GM23338 (cell line): ENCODE measurements around the gene VEPH1. TPM values are rescaled to one million over a fixed set of nuclear protein-coding genes. Genes with fewer than 3 reads are reported as not detected.

ENCODE experiments used
- ATAC-seq: fragments of 200-7000 bp; cut with Tn5 transposase; 3 replicates; pipeline ENCODE4 v1.9.1; 2020
- DNase-seq: peaks from one replicate; pipeline ENCODE4 v3.0.0-alpha.2; 2015; ENCODE audit warnings: low spot score
- H2AFZ ChIP-seq: fragments of 200-600 bp; sonication (generic); 2 replicates; pipeline ENCODE4 v1.8.0; 2016; ENCODE audit warnings: antibody characterized with exemption, mild to moderate bottlenecking, moderate library complexity
- H3F3A ChIP-seq: fragments of 200-600 bp; sonication (generic); replicated peaks from 2 replicates; pipeline ENCODE4 v1.8.0; 2017; ENCODE audit warnings: antibody characterized with exemption, mixed run types, low read depth
- H3K27ac ChIP-seq: fragments of 200-600 bp; sonication (generic); 2 replicates; pipeline ENCODE4 v1.6.1; 2016; ENCODE audit warnings: low read depth
- H3K27me3 ChIP-seq: fragments of 200-600 bp; sonication (generic); 2 replicates; pipeline ENCODE4 v1.8.0; 2016; ENCODE audit warnings: mild to moderate bottlenecking, mixed run types, moderate library complexity; ENCODE audit not compliant: insufficient read depth
- H3K36me3 ChIP-seq: fragments of 200-600 bp; sonication (generic); 2 replicates; pipeline ENCODE4 v1.8.0; 2016; ENCODE audit warnings: mild to moderate bottlenecking; ENCODE audit not compliant: insufficient read depth
- H3K4me1 ChIP-seq: fragments of 200-600 bp; sonication (generic); 2 replicates; pipeline ENCODE4 v1.8.0; 2016; ENCODE audit warnings: mild to moderate bottlenecking, moderate library complexity; ENCODE audit not compliant: insufficient read depth
- H3K4me2 ChIP-seq: fragments of 200-600 bp; sonication (generic); 2 replicates; pipeline ENCODE4 v1.7.1; 2017; ENCODE audit warnings: mixed run types
- H3K4me3 ChIP-seq: fragments of 200-600 bp; sonication (generic); 2 replicates; pipeline ENCODE4 v1.6.1; 2016; ENCODE audit warnings: mixed run types
- H3K79me2 ChIP-seq: fragments of 200-600 bp; sonication (generic); replicated peaks from 2 replicates; pipeline ENCODE4 v1.8.0; 2017; ENCODE audit warnings: mild to moderate bottlenecking; ENCODE audit not compliant: insufficient read depth
- H3K9me2 ChIP-seq: fragments of 200-600 bp; sonication (generic); 2 replicates; pipeline ENCODE4 v1.8.0; 2017; ENCODE audit not compliant: insufficient read depth
- H4K20me1 ChIP-seq: fragments of 200-600 bp; sonication (generic); replicated peaks from 2 replicates; pipeline ENCODE4 v1.8.0; 2017; ENCODE audit warnings: mild to moderate bottlenecking; ENCODE audit not compliant: insufficient read depth
- H3K27ac Mint-ChIP-seq: 2 replicates; pipeline ENCODE4 v1.8.0; 2020; ENCODE audit warnings: inconsistent platforms, mild to moderate bottlenecking, moderate library complexity, mixed read lengths
- H3K27me3 Mint-ChIP-seq: 3 replicates; pipeline ENCODE4 v1.8.0; 2022; ENCODE audit warnings: low read depth, mild to moderate bottlenecking, moderate library complexity, mixed read lengths, inconsistent platforms; ENCODE audit not compliant: insufficient read depth, poor library complexity
- H3K36me3 Mint-ChIP-seq: 3 replicates; pipeline ENCODE4 v1.8.0; 2021; ENCODE audit warnings: low read depth, mild to moderate bottlenecking, inconsistent platforms, moderate library complexity, mixed read lengths
- H3K4me1 Mint-ChIP-seq: 3 replicates; pipeline ENCODE4 v1.8.0; 2020; ENCODE audit warnings: mild to moderate bottlenecking, inconsistent platforms, mixed read lengths
- H3K4me3 Mint-ChIP-seq: 3 replicates; pipeline ENCODE4 v1.8.0; 2021; ENCODE audit warnings: moderate library complexity, mild to moderate bottlenecking, inconsistent platforms, mixed read lengths
- H3K9me3 Mint-ChIP-seq: 3 replicates; pipeline ENCODE4 v1.8.0; 2020; ENCODE audit warnings: moderate library complexity, mild to moderate bottlenecking, inconsistent platforms, mixed read lengths
- EZH2phosphoT487 ChIP-seq: fragments of 200-600 bp; sonication (generic); IDR thresholded peaks from one replicate; pipeline ENCODE4 v1.8.1; 2018; ENCODE audit warnings: antibody characterized with exemption; ENCODE audit not compliant: unreplicated experiment
- ZNF462 ChIP-seq: fragments of 250-450 bp; sonication (Bioruptor Pico); IDR thresholded peaks from 2 replicates; pipeline ENCODE4 v1.5.0; 2020; ENCODE audit warnings: mild to moderate bottlenecking, moderate library complexity
- polyA plus RNA-seq: library from polyadenylated mRNA; unstranded; fragments of >200 nt; fragmentation: Nextera tagmentation; extraction: Ambion mirVana; gene quantifications from 2 replicates; pipeline ENCODE4 v1.2.1, GENCODE V29; 2016
- total RNA-seq: library from RNA; depleted of rRNA; stranded (reverse); fragments of >200 nt; shearing (Covaris generic); gene quantifications from 2 replicates; pipeline ENCODE4 v1.2.3, GENCODE V29; 2014
- TF ChIP-seq, protein P1 (sequence below): IDR thresholded peaks from one replicate; pipeline ENCODE4 v1.6.1; 2018; ENCODE audit warnings: antibody characterized with exemption; ENCODE audit not compliant: unreplicated experiment
- TF ChIP-seq, protein P2 (sequence below), 2 experiments: fragments of 200-600 bp in 1 of 2; sonication (generic) in 1 of 2; conservative IDR thresholded peaks; 2 replicates each; pipeline versions ENCODE4 v1.5.1 to v1.6.1; 2016 to 2017; ENCODE audit warnings: antibody characterized with exemption in 2 of 2, low read depth in 2 of 2, mild to moderate bottlenecking in 2 of 2, moderate library complexity in 1 of 2

The VEPH1 gene
- total and polyA plus RNA-seq, 2 experiments from 2014 or later, result 15.4 to 33.8 TPM

DNA sequence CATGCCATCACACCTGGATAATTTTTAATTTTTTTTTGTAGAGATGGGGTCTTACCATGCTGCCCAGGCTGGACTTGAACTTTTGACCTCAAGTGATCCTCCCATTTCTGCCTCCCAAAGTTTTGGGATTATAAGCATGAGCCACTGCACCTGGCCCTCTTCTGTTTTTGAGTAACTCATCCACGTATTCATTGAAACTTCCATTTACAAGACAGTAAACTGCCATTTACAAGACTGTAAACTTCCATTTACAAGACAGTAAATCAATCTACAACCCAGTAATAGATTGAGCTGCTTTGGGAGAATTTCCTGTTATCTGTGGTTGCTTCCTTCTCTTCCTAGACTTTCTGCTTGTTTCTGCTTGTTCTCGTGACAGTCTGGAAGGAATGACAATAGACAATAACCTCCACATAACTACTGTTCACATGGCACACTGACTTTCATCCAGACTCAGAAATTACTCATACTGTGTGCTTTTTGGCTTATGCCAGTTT, 228.5 kb downstream of the VEPH1 start (continued):
- no peak for TF ChIP-seq EZH2phosphoT487
- TF ChIP-seq, protein P1, sequence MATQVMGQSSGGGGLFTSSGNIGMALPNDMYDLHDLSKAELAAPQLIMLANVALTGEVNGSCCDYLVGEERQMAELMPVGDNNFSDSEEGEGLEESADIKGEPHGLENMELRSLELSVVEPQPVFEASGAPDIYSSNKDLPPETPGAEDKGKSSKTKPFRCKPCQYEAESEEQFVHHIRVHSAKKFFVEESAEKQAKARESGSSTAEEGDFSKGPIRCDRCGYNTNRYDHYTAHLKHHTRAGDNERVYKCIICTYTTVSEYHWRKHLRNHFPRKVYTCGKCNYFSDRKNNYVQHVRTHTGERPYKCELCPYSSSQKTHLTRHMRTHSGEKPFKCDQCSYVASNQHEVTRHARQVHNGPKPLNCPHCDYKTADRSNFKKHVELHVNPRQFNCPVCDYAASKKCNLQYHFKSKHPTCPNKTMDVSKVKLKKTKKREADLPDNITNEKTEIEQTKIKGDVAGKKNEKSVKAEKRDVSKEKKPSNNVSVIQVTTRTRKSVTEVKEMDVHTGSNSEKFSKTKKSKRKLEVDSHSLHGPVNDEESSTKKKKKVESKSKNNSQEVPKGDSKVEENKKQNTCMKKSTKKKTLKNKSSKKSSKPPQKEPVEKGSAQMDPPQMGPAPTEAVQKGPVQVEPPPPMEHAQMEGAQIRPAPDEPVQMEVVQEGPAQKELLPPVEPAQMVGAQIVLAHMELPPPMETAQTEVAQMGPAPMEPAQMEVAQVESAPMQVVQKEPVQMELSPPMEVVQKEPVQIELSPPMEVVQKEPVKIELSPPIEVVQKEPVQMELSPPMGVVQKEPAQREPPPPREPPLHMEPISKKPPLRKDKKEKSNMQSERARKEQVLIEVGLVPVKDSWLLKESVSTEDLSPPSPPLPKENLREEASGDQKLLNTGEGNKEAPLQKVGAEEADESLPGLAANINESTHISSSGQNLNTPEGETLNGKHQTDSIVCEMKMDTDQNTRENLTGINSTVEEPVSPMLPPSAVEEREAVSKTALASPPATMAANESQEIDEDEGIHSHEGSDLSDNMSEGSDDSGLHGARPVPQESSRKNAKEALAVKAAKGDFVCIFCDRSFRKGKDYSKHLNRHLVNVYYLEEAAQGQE, result no peak

DNA sequence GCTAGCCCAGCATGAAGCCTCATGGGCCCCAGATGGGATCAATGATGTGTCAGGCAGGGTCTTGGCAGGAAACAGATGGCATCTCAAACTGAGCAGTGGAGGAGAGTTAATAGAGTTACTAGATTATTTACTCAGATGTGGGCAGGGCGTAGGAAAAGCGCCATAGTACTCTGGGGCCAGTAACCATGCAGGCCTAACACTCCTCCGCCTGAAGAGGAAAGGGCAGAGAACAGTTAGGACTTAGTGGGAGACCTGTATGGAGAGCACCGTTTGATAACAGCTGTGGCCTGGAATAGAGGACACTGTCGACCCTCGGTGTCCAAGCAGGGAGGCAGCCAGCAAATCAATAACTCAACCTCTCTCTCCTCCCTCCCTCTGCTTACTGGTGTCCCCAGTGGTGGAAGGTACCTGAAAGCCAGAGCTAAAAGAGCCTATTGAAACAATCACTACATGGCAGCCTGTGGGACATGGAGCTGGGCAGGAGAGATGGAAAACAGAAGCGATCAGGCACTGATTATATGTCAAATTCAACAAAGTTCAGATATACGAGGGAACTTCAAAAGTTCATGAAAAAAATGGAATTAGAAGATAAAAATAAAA, 231.8 kb downstream of the VEPH1 start:
- no peak overlapping the region for H3K27ac Mint-ChIP-seq
- no peak overlapping the region for H3K4me3 Mint-ChIP-seq
- Histone ChIP-seq H3K4me1 (peaks cover 13% of the 10 kb centered on the region; the same call in 1 of the 2 replicates), H3K4me2 (no peak overlapping the region), H3K27me3 (no peaks in the 10 kb centered on the region), H3K4me3 (no peak overlapping the region), H4K20me1 (no peaks in the 10 kb centered on the region), H3K9me2 (peaks cover 4% of the 10 kb centered on the region; the same call in 1 of the 2 replicates), H3K79me2 (no peaks in the 10 kb centered on the region), H3K36me3 (no peaks in the 10 kb centered on the region), H3F3A (no peaks in the 10 kb centered on the region), H3K27ac (no peak overlapping the region), H2AFZ (no peak overlapping the region)
- H3K9me3 Mint-ChIP-seq, result no peaks in the 10 kb centered on the region
- H3K27me3 Mint-ChIP-seq, result no peaks in the 10 kb centered on the region
- DNase-seq, result no peak
- peaks cover 26% of the 10 kb centered on the region for H3K4me1 Mint-ChIP-seq
- TF ChIP-seq, protein P2, sequence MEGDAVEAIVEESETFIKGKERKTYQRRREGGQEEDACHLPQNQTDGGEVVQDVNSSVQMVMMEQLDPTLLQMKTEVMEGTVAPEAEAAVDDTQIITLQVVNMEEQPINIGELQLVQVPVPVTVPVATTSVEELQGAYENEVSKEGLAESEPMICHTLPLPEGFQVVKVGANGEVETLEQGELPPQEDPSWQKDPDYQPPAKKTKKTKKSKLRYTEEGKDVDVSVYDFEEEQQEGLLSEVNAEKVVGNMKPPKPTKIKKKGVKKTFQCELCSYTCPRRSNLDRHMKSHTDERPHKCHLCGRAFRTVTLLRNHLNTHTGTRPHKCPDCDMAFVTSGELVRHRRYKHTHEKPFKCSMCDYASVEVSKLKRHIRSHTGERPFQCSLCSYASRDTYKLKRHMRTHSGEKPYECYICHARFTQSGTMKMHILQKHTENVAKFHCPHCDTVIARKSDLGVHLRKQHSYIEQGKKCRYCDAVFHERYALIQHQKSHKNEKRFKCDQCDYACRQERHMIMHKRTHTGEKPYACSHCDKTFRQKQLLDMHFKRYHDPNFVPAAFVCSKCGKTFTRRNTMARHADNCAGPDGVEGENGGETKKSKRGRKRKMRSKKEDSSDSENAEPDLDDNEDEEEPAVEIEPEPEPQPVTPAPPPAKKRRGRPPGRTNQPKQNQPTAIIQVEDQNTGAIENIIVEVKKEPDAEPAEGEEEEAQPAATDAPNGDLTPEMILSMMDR (conservative IDR thresholded peaks at IDR 0.05; ENCODE audit: low read depth in 2 of 2), result 0 out of 4 replicates have a peak, but pooled peaks of 1 of the 2 experiments have one; percentile 16
- TF ChIP-seq ZNF462, result no peak
- ATAC-seq, result no peak; the same call in 2 of the 3 replicates
- peaks cover 2% of the 10 kb centered on the region; the same call in 1 of the 3 replicates for H3K36me3 Mint-ChIP-seq
